HepG2 (cell line): ENCODE measurements around the gene ZFTA. TPM values are rescaled to one million over a fixed set of nuclear protein-coding genes. Genes with fewer than 3 reads are reported as not detected.
A peak's percentile ranks its signal among the peaks of the same experiment; 100 is the strongest.

Experiments used
- ESRRA ChIP-seq: sonication (generic); formaldehyde crosslinking; IDR thresholded peaks from 2 replicates; pipeline ENCODE4 v1.5.1; 2020; ENCODE audit warnings: mild to moderate bottlenecking, low read depth, missing genetic modification reagents
- HNRNPLL ChIP-seq: fragments of 200-400 bp; formaldehyde crosslinking; IDR thresholded peaks from 2 replicates; pipeline ENCODE4 v1.6.1; 2017; ENCODE audit warnings: mild to moderate bottlenecking, low read depth, low read length; ENCODE audit not compliant: poor library complexity, severe bottlenecking
- HOXA9 ChIP-seq: sonication (generic); formaldehyde crosslinking; IDR thresholded peaks from 2 replicates; pipeline ENCODE4 v1.8.1; 2022; ENCODE audit warnings: missing genetic modification reagents, mild to moderate bottlenecking, moderate library complexity, borderline replicate concordance
- NCOA2 ChIP-seq: sonication (generic); formaldehyde crosslinking; IDR thresholded peaks from 2 replicates; pipeline ENCODE4 v1.8.0; 2022; ENCODE audit warnings: inconsistent platforms
- NONO ChIP-seq, 2 experiments: fragments of 450-650 bp in 1 of 2; sonication (generic) in 1 of 2; formaldehyde crosslinking in 1 of 2; IDR thresholded peaks in 1 of 2; conservative IDR thresholded peaks in 1 of 2; 2 replicates each; pipeline versions ENCODE4 v1.6.1 to v1.8.0; 2017 to 2022; ENCODE audit warnings: mild to moderate bottlenecking in 1 of 2, missing genetic modification reagents in 1 of 2, moderate library complexity in 1 of 2
- NR2F6 ChIP-seq, 2 experiments: IDR thresholded peaks; 2 replicates each; pipeline ENCODE4 v1.6.1; 2016; ENCODE audit warnings: antibody characterized with exemption in 1 of 2, mild to moderate bottlenecking in 1 of 2
- RFX3 ChIP-seq: IDR thresholded peaks from 2 replicates; pipeline ENCODE4 v1.6.1; 2016; ENCODE audit warnings: missing biosample characterization, missing genetic modification reagents
- ZNF329 ChIP-seq: sonication (generic); formaldehyde crosslinking; IDR thresholded peaks from 2 replicates; pipeline ENCODE4 v1.9.0; 2021; ENCODE audit warnings: low read depth, mild to moderate bottlenecking, missing genetic modification reagents
- ZNF547 ChIP-seq: sonication (generic); formaldehyde crosslinking; IDR thresholded peaks from 2 replicates; pipeline ENCODE4 v1.5.1; 2020; ENCODE audit warnings: mild to moderate bottlenecking, missing genetic modification reagents
- ZNF557 ChIP-seq: sonication (generic); formaldehyde crosslinking; IDR thresholded peaks from 2 replicates; pipeline ENCODE4 v1.4.0; 2020; ENCODE audit warnings: missing genetic modification reagents
- ZNF619 ChIP-seq: sonication (generic); formaldehyde crosslinking; IDR thresholded peaks from 2 replicates; pipeline ENCODE4 v1.4.0; 2020; ENCODE audit warnings: mild to moderate bottlenecking, missing genetic modification reagents
- ZNF850 ChIP-seq: sonication (generic); formaldehyde crosslinking; conservative IDR thresholded peaks from 2 replicates; pipeline ENCODE4 v1.9.0; 2021; ENCODE audit warnings: mild to moderate bottlenecking, missing genetic modification reagents
- ZNF878 ChIP-seq: sonication (generic); formaldehyde crosslinking; IDR thresholded peaks from 2 replicates; pipeline ENCODE4 v1.8.1; 2023; ENCODE audit warnings: mild to moderate bottlenecking, missing genetic modification reagents, moderate library complexity
- polyA plus RNA-seq, 8 experiments: library from polyadenylated mRNA; depleted of rRNA in 3 of 8; stranded (reverse) in 7 of 8; unstranded in 1 of 8; fragments of >200 nt; fragmentation: Illumina TruSeq in 4 of 8; extraction: Trizol in 4 of 8; gene quantifications; 2 replicates each; pipeline versions ENCODE4 v1.2.1 to v1.2.3, GENCODE V29; 2011 to 2016; ENCODE audit warnings: low read depth in 4 of 8, missing spikeins in 1 of 8, mixed read lengths in 1 of 8; ENCODE audit not compliant: insufficient read depth in 1 of 8
- total RNA-seq, 5 experiments: library from RNA; depleted of rRNA; stranded (reverse); fragments of >200 nt; fragmentation: Illumina TruSeq; extraction: Trizol; gene quantifications; 2 replicates each; pipeline ENCODE4 v1.2.3, GENCODE V29; 2016; ENCODE audit warnings: low read depth in 1 of 5
- TF ChIP-seq, protein P1 (sequence below): sonication (generic); formaldehyde crosslinking; IDR thresholded peaks from 2 replicates; pipeline ENCODE4 v1.8.0; 2022; ENCODE audit warnings: mild to moderate bottlenecking, missing genetic modification reagents, borderline replicate concordance
- TF ChIP-seq, protein P2 (sequence below): sonication (generic); formaldehyde crosslinking; IDR thresholded peaks from 2 replicates; pipeline ENCODE4 v1.5.0; 2020; ENCODE audit warnings: missing genetic modification reagents
- TF ChIP-seq, protein P3 (sequence below): IDR thresholded peaks from 2 replicates; pipeline ENCODE4 v1.6.1; 2012; ENCODE audit warnings: low read depth, low read length, improper control_type of control experiment
- TF ChIP-seq, protein P4 (sequence below): sonication (generic); formaldehyde crosslinking; IDR thresholded peaks from 2 replicates; pipeline ENCODE4 v1.8.1; 2022; ENCODE audit warnings: mild to moderate bottlenecking, missing genetic modification reagents
- TF ChIP-seq, protein P5 (sequence below): sonication (generic); formaldehyde crosslinking; IDR thresholded peaks from 2 replicates; pipeline ENCODE4 v1.4.0; 2020; ENCODE audit warnings: missing genetic modification reagents

The ZFTA gene
- total and polyA plus RNA-seq, 2 of the 13 experiments (the other 11 are each of a cell fraction or from before 2014, with no cell fraction given): 3.9 to 10.4 TPM

DNA sequence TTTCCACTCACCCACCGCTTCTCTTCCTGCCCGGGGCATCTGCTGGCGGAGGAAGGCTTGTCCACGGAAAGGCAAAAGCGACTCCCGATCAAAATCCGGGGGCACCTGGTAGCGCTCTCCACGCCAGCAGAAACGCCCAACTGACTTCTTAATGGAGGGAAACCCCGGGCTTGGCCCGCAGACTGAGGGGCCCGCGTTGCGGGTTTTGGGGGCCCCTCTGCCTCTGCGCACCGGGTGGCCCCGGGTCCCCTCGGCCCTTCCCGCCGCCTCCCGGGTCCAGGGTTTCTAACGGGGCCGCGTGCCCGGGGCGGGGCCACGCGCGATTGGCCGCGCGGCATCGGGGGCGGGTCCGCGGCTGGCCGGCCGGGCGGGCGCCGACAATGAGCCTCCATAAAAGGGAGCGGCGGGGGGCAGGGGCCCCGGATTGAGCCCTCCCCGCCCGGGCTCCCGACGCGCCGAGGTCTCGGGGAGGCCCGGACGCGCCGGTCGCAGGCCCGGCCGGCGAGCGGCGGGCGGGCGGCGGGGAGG is 44.5 kb upstream of the ZFTA start, which contains the start of gene SPINDOC (continued):
- TF ChIP-seq, protein P1, sequence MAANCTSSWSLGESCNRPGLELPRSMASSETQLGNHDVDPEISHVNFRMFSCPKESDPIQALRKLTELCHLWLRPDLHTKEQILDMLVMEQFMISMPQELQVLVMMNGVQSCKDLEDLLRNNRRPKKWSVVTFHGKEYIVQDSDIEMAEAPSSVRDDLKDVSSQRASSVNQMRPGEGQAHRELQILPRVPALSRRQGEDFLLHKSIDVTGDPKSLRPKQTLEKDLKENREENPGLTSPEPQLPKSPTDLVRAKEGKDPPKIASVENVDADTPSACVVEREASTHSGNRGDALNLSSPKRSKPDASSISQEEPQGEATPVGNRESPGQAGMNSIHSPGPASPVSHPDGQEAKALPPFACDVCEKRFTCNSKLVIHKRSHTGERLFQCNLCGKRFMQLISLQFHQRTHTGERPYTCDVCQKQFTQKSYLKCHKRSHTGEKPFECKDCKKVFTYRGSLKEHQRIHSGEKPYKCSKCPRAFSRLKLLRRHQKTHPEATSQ (CRISPR knock-in tag): no peak
- TF ChIP-seq ESRRA (no peak), HOXA9 (CRISPR knock-in tag) (no peak), RFX3 (CRISPR knock-in tag) (no peak), HNRNPLL (peak; percentile 33), NONO (IDR thresholded peaks at IDR 0.05) (no peak), NONO (CRISPR knock-in tag; conservative IDR thresholded peaks at IDR 0.05) (no peak), ZNF619 (CRISPR knock-in tag) (no peak), NCOA2 (CRISPR knock-in tag) (no peak), ZNF329 (CRISPR knock-in tag) (no peak), ZNF547 (CRISPR knock-in tag) (no peak; the same call in 1 of the 2 replicates), NR2F6 (IDR thresholded peaks at IDR 0.05) (no peak), NR2F6 (CRISPR knock-in tag; IDR thresholded peaks at IDR 0.05) (no peak), ZNF878 (CRISPR knock-in tag) (no peak), ZNF557 (CRISPR knock-in tag) (no peak), ZNF850 (CRISPR knock-in tag) (no peak)
- TF ChIP-seq, protein P2, sequence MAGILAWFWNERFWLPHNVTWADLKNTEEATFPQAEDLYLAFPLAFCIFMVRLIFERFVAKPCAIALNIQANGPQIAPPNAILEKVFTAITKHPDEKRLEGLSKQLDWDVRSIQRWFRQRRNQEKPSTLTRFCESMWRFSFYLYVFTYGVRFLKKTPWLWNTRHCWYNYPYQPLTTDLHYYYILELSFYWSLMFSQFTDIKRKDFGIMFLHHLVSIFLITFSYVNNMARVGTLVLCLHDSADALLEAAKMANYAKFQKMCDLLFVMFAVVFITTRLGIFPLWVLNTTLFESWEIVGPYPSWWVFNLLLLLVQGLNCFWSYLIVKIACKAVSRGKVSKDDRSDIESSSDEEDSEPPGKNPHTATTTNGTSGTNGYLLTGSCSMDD (CRISPR knock-in tag): no peak
- TF ChIP-seq, protein P3, sequence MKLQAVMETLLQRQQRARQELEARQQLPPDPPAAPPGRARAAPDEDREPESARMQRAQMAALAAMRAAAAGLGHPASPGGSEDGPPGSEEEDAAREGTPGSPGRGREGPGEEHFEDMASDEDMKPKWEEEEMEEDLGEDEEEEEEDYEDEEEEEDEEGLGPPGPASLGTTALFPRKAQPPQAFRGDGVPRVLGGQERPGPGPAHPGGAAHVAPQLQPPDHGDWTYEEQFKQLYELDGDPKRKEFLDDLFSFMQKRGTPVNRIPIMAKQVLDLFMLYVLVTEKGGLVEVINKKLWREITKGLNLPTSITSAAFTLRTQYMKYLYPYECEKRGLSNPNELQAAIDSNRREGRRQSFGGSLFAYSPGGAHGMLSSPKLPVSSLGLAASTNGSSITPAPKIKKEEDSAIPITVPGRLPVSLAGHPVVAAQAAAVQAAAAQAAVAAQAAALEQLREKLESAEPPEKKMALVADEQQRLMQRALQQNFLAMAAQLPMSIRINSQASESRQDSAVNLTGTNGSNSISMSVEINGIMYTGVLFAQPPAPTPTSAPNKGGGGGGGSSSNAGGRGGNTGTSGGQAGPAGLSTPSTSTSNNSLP: no peak
- TF ChIP-seq, protein P4, sequence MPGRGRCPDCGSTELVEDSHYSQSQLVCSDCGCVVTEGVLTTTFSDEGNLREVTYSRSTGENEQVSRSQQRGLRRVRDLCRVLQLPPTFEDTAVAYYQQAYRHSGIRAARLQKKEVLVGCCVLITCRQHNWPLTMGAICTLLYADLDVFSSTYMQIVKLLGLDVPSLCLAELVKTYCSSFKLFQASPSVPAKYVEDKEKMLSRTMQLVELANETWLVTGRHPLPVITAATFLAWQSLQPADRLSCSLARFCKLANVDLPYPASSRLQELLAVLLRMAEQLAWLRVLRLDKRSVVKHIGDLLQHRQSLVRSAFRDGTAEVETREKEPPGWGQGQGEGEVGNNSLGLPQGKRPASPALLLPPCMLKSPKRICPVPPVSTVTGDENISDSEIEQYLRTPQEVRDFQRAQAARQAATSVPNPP (CRISPR knock-in tag): 0 out of 2 replicates have a peak, but pooled peaks have one; percentile 38
- TF ChIP-seq, protein P5, sequence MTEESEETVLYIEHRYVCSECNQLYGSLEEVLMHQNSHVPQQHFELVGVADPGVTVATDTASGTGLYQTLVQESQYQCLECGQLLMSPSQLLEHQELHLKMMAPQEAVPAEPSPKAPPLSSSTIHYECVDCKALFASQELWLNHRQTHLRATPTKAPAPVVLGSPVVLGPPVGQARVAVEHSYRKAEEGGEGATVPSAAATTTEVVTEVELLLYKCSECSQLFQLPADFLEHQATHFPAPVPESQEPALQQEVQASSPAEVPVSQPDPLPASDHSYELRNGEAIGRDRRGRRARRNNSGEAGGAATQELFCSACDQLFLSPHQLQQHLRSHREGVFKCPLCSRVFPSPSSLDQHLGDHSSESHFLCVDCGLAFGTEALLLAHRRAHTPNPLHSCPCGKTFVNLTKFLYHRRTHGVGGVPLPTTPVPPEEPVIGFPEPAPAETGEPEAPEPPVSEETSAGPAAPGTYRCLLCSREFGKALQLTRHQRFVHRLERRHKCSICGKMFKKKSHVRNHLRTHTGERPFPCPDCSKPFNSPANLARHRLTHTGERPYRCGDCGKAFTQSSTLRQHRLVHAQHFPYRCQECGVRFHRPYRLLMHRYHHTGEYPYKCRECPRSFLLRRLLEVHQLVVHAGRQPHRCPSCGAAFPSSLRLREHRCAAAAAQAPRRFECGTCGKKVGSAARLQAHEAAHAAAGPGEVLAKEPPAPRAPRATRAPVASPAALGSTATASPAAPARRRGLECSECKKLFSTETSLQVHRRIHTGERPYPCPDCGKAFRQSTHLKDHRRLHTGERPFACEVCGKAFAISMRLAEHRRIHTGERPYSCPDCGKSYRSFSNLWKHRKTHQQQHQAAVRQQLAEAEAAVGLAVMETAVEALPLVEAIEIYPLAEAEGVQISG (CRISPR knock-in tag): 0 out of 2 replicates have a peak, but pooled peaks have one; percentile 46
